Measurements from ENCODE around the gene RUBCN. TPM values are rescaled to one million over a fixed set of nuclear protein-coding genes. Genes with fewer than 3 reads are reported as not detected.
A peak's percentile ranks its signal among the peaks of the same experiment; 100 is the strongest.
"Not testable (repeated sequence)": the region's sequence is repeated elsewhere in the genome, so short reads cannot be mapped to it uniquely, and the experiment has no call there.

RUBCN gene
- total RNA-seq, 1 donor from 2014 or later = 9.2 TPM

DNA sequence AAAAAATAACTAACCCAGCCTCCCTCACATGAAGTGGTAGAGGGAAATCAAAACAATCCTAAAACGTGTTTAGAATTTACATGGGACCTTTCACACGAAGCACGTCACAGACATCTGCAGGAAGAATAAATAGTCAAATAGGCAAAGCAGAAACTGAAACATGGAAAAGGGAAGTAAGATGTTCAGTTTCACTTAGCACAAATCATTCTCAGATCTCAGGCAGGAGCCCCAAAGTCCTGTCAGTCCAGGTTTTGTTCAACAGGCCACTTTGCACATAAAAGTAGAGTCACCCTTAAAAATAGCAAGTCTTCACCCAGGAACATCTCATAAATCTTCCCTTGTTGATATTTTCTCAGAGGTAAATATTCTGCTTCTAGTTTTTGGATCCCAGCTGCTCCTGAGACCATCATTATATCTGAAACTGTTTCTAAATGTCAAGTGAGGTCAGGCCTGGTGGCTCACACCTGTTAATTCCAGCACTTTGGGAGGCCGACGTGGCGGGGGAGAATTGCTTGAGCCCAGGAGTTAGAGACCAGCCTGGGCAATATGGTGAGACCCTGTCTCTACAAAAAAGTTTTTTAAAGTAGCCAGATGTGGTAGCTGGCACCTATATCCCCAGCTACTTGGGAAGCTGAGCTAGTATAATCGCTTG is 1.9 kb downstream of the RUBCN start:
- Histone ChIP-seq H3K36me3 (ENCODE audit: control insufficient read depth, insufficient read depth, low read length) (no peaks in the 10 kb centered on the region), H3K27me3 (ENCODE audit: control insufficient read depth, insufficient read depth, low read length) (no peaks in the 10 kb centered on the region), H3K4me3 (ENCODE audit: low read depth, low read length) (no peak overlapping the region)
- FAIRE-seq (no peak), DNase-seq (ENCODE audit: low read depth) (no peak)
- TF ChIP-seq, protein P1, sequence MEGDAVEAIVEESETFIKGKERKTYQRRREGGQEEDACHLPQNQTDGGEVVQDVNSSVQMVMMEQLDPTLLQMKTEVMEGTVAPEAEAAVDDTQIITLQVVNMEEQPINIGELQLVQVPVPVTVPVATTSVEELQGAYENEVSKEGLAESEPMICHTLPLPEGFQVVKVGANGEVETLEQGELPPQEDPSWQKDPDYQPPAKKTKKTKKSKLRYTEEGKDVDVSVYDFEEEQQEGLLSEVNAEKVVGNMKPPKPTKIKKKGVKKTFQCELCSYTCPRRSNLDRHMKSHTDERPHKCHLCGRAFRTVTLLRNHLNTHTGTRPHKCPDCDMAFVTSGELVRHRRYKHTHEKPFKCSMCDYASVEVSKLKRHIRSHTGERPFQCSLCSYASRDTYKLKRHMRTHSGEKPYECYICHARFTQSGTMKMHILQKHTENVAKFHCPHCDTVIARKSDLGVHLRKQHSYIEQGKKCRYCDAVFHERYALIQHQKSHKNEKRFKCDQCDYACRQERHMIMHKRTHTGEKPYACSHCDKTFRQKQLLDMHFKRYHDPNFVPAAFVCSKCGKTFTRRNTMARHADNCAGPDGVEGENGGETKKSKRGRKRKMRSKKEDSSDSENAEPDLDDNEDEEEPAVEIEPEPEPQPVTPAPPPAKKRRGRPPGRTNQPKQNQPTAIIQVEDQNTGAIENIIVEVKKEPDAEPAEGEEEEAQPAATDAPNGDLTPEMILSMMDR (IDR thresholded peaks at IDR 0.05; ENCODE audit: insufficient read depth, low read length, severe bottlenecking) = no peak

DNA sequence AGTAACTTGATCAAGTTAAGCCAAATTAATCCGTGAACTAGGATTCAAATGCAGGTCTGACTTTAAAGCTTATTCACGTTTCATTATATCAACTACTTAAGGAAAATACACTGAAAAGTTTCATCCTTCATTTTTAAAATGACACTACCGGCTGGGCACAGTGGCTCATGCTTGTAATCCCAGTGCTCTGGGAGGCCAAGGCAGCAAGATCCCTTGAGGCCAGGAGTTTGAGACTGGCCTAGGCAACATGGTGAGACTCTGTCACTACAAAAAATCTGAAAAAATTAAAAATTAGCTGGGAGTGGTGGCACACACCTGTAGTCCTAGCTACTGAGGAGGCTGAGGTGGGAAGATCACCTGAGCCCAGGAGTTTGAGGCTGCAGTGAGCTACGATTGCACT is 3.7 kb downstream of the RUBCN start:
- TF ChIP-seq, protein P1 (IDR thresholded peaks at IDR 0.05; ENCODE audit: insufficient read depth, low read length, severe bottlenecking) = no peak
- H3K27me3 ChIP-seq (ENCODE audit: control insufficient read depth, insufficient read depth, low read length) = no peaks in the 10 kb centered on the region
- FAIRE-seq = no peak
- DNase-seq (ENCODE audit: low read depth) = no peak
- no peaks in the 10 kb centered on the region for H3K36me3 ChIP-seq (ENCODE audit: control insufficient read depth, insufficient read depth, low read length)
- no peak overlapping the region for H3K4me3 ChIP-seq (ENCODE audit: low read depth, low read length)

DNA sequence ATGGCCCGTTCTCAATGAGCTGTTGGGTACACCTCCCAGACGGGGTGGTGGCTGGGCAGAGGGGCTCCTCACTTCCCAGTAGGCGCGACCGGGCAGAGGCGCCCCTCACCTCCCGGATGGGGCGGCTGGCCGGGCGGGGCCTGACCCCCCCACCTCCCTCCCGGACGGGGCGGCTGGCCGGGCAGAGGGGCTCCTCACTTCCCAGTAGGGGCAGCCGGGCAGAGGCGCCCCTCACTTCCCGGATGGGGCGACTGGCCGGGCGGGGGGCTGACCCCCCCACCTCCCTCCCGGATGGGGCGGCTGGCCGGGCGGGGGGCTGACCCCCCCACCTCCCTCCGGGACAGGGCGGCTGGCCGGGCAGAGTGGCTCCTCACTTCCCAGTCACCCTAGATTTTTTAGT is 5.2 kb downstream of the RUBCN start:
- not testable (repeated sequence) for H3K27me3 ChIP-seq (ENCODE audit: control insufficient read depth, insufficient read depth, low read length); FAIRE-seq; H3K4me3 ChIP-seq (ENCODE audit: low read depth, low read length); H3K36me3 ChIP-seq (ENCODE audit: control insufficient read depth, insufficient read depth, low read length); DNase-seq (ENCODE audit: low read depth)

DNA sequence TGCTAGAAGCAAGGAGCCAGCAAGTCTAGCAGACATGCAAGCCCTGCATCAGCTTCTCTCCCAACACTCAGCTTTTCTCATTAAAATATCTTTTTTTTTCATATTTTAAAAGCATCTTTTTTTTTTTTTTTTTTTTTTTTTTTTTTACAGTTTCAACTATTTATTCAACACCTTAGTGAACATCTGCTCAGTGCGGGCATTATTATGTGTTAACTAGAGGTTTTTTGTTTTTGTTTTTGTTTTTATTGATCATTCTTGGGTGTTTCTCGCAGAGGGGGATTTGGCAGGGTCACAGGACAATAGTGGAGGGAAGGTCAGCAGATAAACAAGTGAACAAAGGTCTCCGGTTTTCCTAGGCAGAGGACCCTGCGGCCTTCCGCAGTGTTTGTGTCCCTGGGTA is 5.9 kb downstream of the RUBCN start:
- DNase-seq (ENCODE audit: low read depth); H3K4me3 ChIP-seq (ENCODE audit: low read depth, low read length); FAIRE-seq; H3K27me3 ChIP-seq (ENCODE audit: control insufficient read depth, insufficient read depth, low read length); H3K36me3 ChIP-seq (ENCODE audit: control insufficient read depth, insufficient read depth, low read length): not testable (repeated sequence)

DNA sequence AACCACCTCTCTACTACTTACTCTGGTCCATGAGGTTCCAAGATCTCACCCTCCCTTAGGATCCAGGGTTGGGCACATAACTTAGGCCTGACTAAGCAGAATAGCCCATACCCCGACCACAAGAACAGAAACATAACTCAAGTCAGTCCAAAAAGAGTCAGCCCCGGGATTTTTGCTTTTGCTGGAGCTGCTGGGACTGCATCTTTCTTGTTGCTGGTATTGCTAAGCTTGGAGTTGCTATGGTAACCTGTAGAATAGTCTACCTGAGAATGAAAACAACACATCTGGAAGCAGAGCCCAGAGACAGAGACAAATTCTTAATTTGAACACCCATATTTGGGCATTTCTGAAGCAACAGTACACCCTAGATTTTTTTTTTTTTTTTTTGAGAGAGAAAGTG is 6.5 kb downstream of the RUBCN start:
- FAIRE-seq = no peak

DNA sequence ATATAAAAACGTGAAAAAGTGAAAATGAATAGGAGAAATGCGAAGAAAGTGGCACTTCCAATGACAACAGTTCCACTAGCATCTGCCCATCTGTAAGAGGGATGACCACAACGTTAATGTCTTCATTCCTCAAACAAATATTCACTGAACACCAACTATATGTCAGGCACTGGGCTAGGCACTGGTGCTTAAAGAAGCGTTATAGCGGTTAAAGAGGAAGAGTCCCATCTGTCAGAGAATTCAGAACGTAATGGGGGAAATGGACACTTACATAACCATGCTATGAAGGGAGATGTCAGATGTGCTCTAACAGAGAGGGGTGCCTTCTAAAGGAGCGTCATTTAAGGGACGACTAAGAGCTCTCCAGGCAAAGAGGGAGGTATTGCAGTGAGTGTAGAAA is 8.2 kb downstream of the RUBCN start:
- Histone ChIP-seq H3K4me3 (ENCODE audit: low read depth, low read length) (no peak overlapping the region), H3K27me3 (ENCODE audit: control insufficient read depth, insufficient read depth, low read length) (no peaks in the 10 kb centered on the region), H3K36me3 (ENCODE audit: control insufficient read depth, insufficient read depth, low read length) (no peaks in the 10 kb centered on the region)
- no peak for FAIRE-seq
- TF ChIP-seq, protein P1 (IDR thresholded peaks at IDR 0.05; ENCODE audit: insufficient read depth, low read length, severe bottlenecking) = no peak
- DNase-seq (ENCODE audit: low read depth) = no peak

More for the DNA sequence above, 6.5 kb downstream of the RUBCN start:
- TF ChIP-seq, protein P1 (IDR thresholded peaks at IDR 0.05; ENCODE audit: insufficient read depth, low read length, severe bottlenecking) = no peak
- Histone ChIP-seq H3K4me3 (ENCODE audit: low read depth, low read length) (no peak overlapping the region), H3K27me3 (ENCODE audit: control insufficient read depth, insufficient read depth, low read length) (no peaks in the 10 kb centered on the region), H3K36me3 (ENCODE audit: control insufficient read depth, insufficient read depth, low read length) (no peaks in the 10 kb centered on the region)
- DNase-seq (ENCODE audit: low read depth) = peak; percentile 73

DNA sequence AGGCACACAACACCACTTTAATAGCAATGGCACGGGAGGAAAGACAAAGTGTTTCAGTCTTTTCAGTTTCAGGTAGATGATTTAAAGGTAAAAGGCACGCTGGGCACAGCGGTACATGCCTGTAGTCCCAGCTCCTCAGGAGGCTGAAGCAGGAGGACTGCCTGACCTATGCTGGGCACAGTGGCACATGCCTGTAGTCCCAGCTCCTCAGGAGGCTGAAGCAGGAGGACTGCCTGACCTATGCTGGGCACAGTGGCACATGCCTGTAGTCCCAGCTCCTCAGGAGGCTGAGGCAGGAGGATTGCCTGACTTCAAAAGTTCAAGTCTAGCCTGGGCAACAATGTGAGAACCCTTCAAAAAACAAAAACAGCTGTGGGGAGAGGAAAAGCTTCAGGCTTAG is 8.8 kb downstream of the RUBCN start:
- not testable (repeated sequence) for H3K4me3 ChIP-seq (ENCODE audit: low read depth, low read length); H3K27me3 ChIP-seq (ENCODE audit: control insufficient read depth, insufficient read depth, low read length); H3K36me3 ChIP-seq (ENCODE audit: control insufficient read depth, insufficient read depth, low read length); DNase-seq (ENCODE audit: low read depth)
- peak; percentile 83 for FAIRE-seq
